HepG2 (cell line): ENCODE data around the gene BRCA2. TPM values are rescaled to one million over a fixed set of nuclear protein-coding genes. Genes with fewer than 3 reads are reported as not detected.

Experiments
- ATAC-seq: fragments of 200-7000 bp; cut with Tn5 transposase; 3 replicates; pipeline ENCODE4 v1.9.1; 2020; ENCODE audit warnings: mild to moderate bottlenecking, moderate library complexity
- BruUV-seq: library from RNA; stranded (reverse); fragments of 400-500 nt; replicated peaks from 2 replicates; lab custom pipeline; 2021; lab: Mats Ljungman, UMichigan
- CTCF ChIA-PET: fragments of 300-600 bp; formaldehyde crosslinking; extraction: SDS; loops from one replicate; lab custom pipeline; 2021; ENCODE audit warnings: low total read pairs, inconsistent platforms, low intra/inter-chr PET ratio; lab: Yijun Ruan, JAX
- POLR2A ChIA-PET: fragments of 350-600 bp; sonication (Branson Sonifier 250); formaldehyde crosslinking; loops from one replicate; lab custom pipeline; 2020; ENCODE audit warnings: antibody characterized with exemption, inconsistent platforms; lab: Yijun Ruan, JAX
- DNase-seq: peaks from one replicate; pipeline ENCODE4 v3.0.0-alpha.2; 2015; ENCODE audit warnings: low spot score
- FAIRE-seq: peaks from 3 replicates; lab custom pipeline; 2011; peaks lifted over from hg19 to GRCh38; lab: Jason Lieb, UNC
- H2AFZ ChIP-seq: one replicate; pipeline ENCODE4 v1.6.1; 2011; ENCODE audit warnings: low read length, inconsistent platforms
- H3K27ac ChIP-seq: fragments of 300-600 bp; 3 replicates; pipeline ENCODE4 v1.8.0; 2011; ENCODE audit warnings: mixed run types, mild to moderate bottlenecking, mixed read lengths, low read length, inconsistent platforms; ENCODE audit not compliant: insufficient read depth; ENCODE audit errors: extremely low read length
- H3K27me3 ChIP-seq, 2 experiments: fragments of 200-600 bp in 1 of 2; 2 replicates in 1 of 2; 3 replicates in 1 of 2; pipeline versions ENCODE4 v1.6.0 to v1.8.0; 2011; ENCODE audit warnings: low read length in 2 of 2, mild to moderate bottlenecking in 2 of 2, moderate library complexity in 2 of 2, inconsistent platforms in 1 of 2; ENCODE audit not compliant: insufficient read depth in 2 of 2, control insufficient read depth in 1 of 2
- H3K36me3 ChIP-seq, 2 experiments: fragments of 200-600 bp in 1 of 2; replicated peaks in 1 of 2; 2 replicates in 1 of 2; 3 replicates in 1 of 2; pipeline versions ENCODE4 v1.5.1 to v1.8.0; 2011; ENCODE audit warnings: low read length in 2 of 2, inconsistent platforms in 1 of 2; ENCODE audit not compliant: insufficient read depth in 2 of 2, control insufficient read depth in 1 of 2
- H3K4me1 ChIP-seq: 2 replicates; pipeline ENCODE4 v1.5.1; 2012; ENCODE audit warnings: low read length, inconsistent platforms; ENCODE audit not compliant: insufficient read depth
- H3K4me2 ChIP-seq: 2 replicates; pipeline ENCODE4 v1.6.0; 2011; ENCODE audit warnings: low read depth, low read length, inconsistent platforms
- H3K4me3 ChIP-seq, 3 experiments: fragments of 200-600 bp in 1 of 3; sonication (generic), shearing (Covaris generic) in 1 of 3; replicated peaks in 1 of 3; 2 replicates each; pipeline ENCODE4 v1.5.1; 2011 to 2016; ENCODE audit warnings: low read length in 3 of 3, inconsistent platforms in 2 of 3, low read depth in 2 of 3, mild to moderate bottlenecking in 2 of 3, control low read depth in 1 of 3, mixed read lengths in 1 of 3; ENCODE audit not compliant: insufficient read depth in 1 of 3
- H3K79me2 ChIP-seq: one replicate; pipeline ENCODE4 v1.6.1; 2011; ENCODE audit warnings: low read length, inconsistent platforms; ENCODE audit not compliant: insufficient read depth
- H3K9ac ChIP-seq: 2 replicates; pipeline ENCODE4 v1.6.0; 2011; ENCODE audit warnings: mild to moderate bottlenecking, low read depth, low read length, inconsistent platforms; ENCODE audit not compliant: insufficient read depth
- H3K9me3 ChIP-seq: 2 replicates; pipeline ENCODE4 v1.5.1; 2012; ENCODE audit warnings: mild to moderate bottlenecking, low read length
- H4K20me1 ChIP-seq: 2 replicates; pipeline ENCODE4 v1.6.0; 2011; ENCODE audit warnings: inconsistent platforms, mild to moderate bottlenecking, low read length, moderate library complexity; ENCODE audit not compliant: insufficient read depth
- GMEB2 ChIP-seq: IDR thresholded peaks from 2 replicates; pipeline ENCODE4 v1.6.1; 2016; ENCODE audit warnings: missing biosample characterization, missing genetic modification reagents, low read depth
- MAFG ChIP-seq: sonication (generic); formaldehyde crosslinking; IDR thresholded peaks from 2 replicates; pipeline ENCODE4 v1.5.1; 2020; ENCODE audit warnings: mild to moderate bottlenecking, missing genetic modification reagents
- NR1H2 ChIP-seq: sonication (generic); formaldehyde crosslinking; IDR thresholded peaks from 2 replicates; pipeline ENCODE4 v1.8.1; 2022; ENCODE audit warnings: low read depth, missing genetic modification reagents, borderline replicate concordance
- RFX1 ChIP-seq: fragments of 450-650 bp; IDR thresholded peaks from 2 replicates; pipeline ENCODE4 v1.6.1; 2017
- ZNF24 ChIP-seq: fragments of 450-650 bp; IDR thresholded peaks from 2 replicates; pipeline ENCODE4 v1.6.1; 2017; ENCODE audit warnings: antibody characterized with exemption, mild to moderate bottlenecking
- ZNF670 ChIP-seq: sonication (generic); formaldehyde crosslinking; IDR thresholded peaks from 2 replicates; pipeline ENCODE4 v1.8.0; 2022; ENCODE audit warnings: mild to moderate bottlenecking, missing genetic modification reagents, borderline replicate concordance
- ZNF672 ChIP-seq: sonication (generic); formaldehyde crosslinking; IDR thresholded peaks from 2 replicates; pipeline ENCODE4 v1.8.1; 2022; ENCODE audit warnings: missing genetic modification reagents
- ZNF678 ChIP-seq: sonication (generic); formaldehyde crosslinking; IDR thresholded peaks from 2 replicates; pipeline ENCODE4 v1.4.0; 2020; ENCODE audit warnings: mild to moderate bottlenecking, missing genetic modification reagents
- ZNF704 ChIP-seq: sonication (generic); formaldehyde crosslinking; IDR thresholded peaks from 2 replicates; pipeline ENCODE4 v1.8.1; 2023; ENCODE audit warnings: mild to moderate bottlenecking, inconsistent platforms, moderate library complexity, missing genetic modification reagents, borderline replicate concordance
- ZSCAN9 ChIP-seq: IDR thresholded peaks from 2 replicates; pipeline ENCODE4 v1.6.1; 2016; ENCODE audit warnings: borderline replicate concordance
- WGBS: methylation state at CpG from one replicate; pipeline ENCODE4 v1.1.6; 2017; ENCODE audit warnings: low lambda C conversion rate; 5-methylcytosine and 5-hydroxymethylcytosine counted together
- in situ Hi-C: cut with HindIII; loops from 2 replicates; pipeline ENCODE4 v1.10.0; 2017; ENCODE audit warnings: low pct_unique_long_range_greater_than_20kb; ENCODE audit not compliant: extremely low pct_ligation_motif_present
- intact Hi-C: fragments of 100-400 bp; cut with micrococcal nuclease; formaldehyde crosslinking; loops from one replicate; pipeline ENCODE4 v1.10.0; 2022; ENCODE audit not compliant: unreplicated experiment
- polyA plus RNA-seq, 8 experiments: library from polyadenylated mRNA; depleted of rRNA in 3 of 8; stranded (reverse) in 7 of 8; unstranded in 1 of 8; fragments of >200 nt; fragmentation: Illumina TruSeq in 4 of 8; extraction: Trizol in 4 of 8; gene quantifications; 2 replicates each; pipeline versions ENCODE4 v1.2.1 to v1.2.3, GENCODE V29; 2011 to 2016; ENCODE audit warnings: low read depth in 4 of 8, missing spikeins in 1 of 8, mixed read lengths in 1 of 8; ENCODE audit not compliant: insufficient read depth in 1 of 8
- total RNA-seq, 5 experiments: library from RNA; depleted of rRNA; stranded (reverse); fragments of >200 nt; fragmentation: Illumina TruSeq; extraction: Trizol; gene quantifications; 2 replicates each; pipeline ENCODE4 v1.2.3, GENCODE V29; 2016; ENCODE audit warnings: low read depth in 1 of 5
- TF ChIP-seq, protein P1 (sequence below): sonication (generic); formaldehyde crosslinking; IDR thresholded peaks from 2 replicates; pipeline ENCODE4 v1.9.0; 2021; ENCODE audit warnings: missing genetic modification reagents, mild to moderate bottlenecking, borderline replicate concordance

The BRCA2 gene
- total and polyA plus RNA-seq, 2 of the 13 experiments (the other 11 are each of a cell fraction or from before 2014, with no cell fraction given) = 3.1 to 24.6 TPM

- TF ChIP-seq ZNF704 (CRISPR knock-in tag) = no peak
These were observed 75.9 kb downstream of the BRCA2 start (continued) for GRCh38 chr13:32391101-32391619.

DNA sequence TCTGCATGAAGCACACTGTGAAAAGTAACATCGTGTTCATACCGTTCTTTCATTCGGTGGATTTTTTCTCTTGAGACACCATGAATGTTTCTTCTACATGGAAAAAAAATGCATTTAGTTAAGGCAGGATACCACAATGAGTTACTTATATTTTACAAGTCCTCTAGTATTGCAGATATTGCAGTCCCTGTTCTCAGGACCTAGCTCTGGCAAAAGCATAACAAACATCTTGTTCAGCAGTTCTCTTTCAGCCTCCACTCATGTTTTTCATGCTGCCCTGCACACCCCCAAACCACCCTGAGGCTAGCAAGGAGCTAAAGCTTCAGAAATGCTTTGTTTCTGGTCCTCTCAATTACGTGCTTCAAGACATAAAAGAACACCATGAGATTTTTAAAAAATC lies 87.8 kb downstream of the BRCA2 start:
- H3K36me3 ChIP-seq = peaks cover under 1 to 10% of the 10 kb centered on the region in 2 experiments
- H3K9ac ChIP-seq = no peak overlapping the region
- no peaks in the 10 kb centered on the region for H3K79me2 ChIP-seq
- POLR2A ChIA-PET = no interaction called here
- H3K4me1 ChIP-seq = peaks cover 3% of the 10 kb centered on the region
- no TSS peak for BruUV-seq
- TF ChIP-seq ZNF670 (CRISPR knock-in tag) (no peak), RFX1 (no peak)
- in situ Hi-C loops = no loop called here
- over 99% methylated on average over 4 of the region's 4 CpGs for WGBS
- no peak for ATAC-seq
- no peaks in the 10 kb centered on the region for H4K20me1 ChIP-seq
- no peak for DNase-seq
- no peaks in the 10 kb centered on the region for H3K9me3 ChIP-seq
- intact Hi-C loops = no loop called here
- no peak overlapping the region for H3K27ac ChIP-seq
- H3K27me3 ChIP-seq = no peaks in the 10 kb centered on the region
- H3K4me2 ChIP-seq = no peak overlapping the region
- no peak overlapping the region for H2AFZ ChIP-seq
- H3K4me3 ChIP-seq = no peak overlapping the region
- no peak for FAIRE-seq
- CTCF ChIA-PET = no interaction called here

DNA sequence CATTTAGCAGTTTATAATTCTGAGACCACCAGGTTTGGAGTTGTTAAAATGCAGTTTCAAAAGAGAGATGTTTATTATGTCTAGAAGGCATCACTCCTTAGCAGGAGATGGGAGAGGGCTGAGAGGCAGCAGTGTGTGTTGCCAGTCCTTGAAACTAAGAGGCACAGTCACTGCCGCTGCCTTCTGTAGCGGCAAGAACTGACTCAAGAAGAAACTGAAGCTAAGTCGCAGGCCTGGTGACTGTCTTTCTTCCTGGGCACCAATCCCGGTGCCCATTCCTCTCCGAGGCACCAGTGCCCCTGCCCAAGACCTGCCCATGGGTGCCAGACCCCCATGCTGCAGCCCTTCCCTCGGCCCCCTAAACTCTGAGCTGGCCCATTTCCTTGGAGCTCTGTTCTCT lies 92.5 kb downstream of the BRCA2 start:
- no peak overlapping the region for H3K27ac ChIP-seq
- WGBS = 94% methylated on average over 4 of the region's 6 CpGs
- H3K79me2 ChIP-seq = no peaks in the 10 kb centered on the region
- H3K4me2 ChIP-seq = no peak overlapping the region
- no peaks in the 10 kb centered on the region for H3K27me3 ChIP-seq
- FAIRE-seq = no peak
- no peaks in the 10 kb centered on the region for H4K20me1 ChIP-seq
- in situ Hi-C loops (no loop called here), intact Hi-C loops (no loop called here)
- H2AFZ ChIP-seq = no peak overlapping the region
- DNase-seq = no peak
- H3K9ac ChIP-seq = no peak overlapping the region
- no peak for ATAC-seq
- H3K36me3 ChIP-seq = peaks cover 0 to 4% of the 10 kb centered on the region in 2 experiments; a peak in 1 of 5 replicates
- CTCF ChIA-PET = no interaction called here
- H3K4me1 ChIP-seq = peaks cover 26% of the 10 kb centered on the region
- no peak overlapping the region for H3K4me3 ChIP-seq
- no TSS peak for BruUV-seq
- H3K9me3 ChIP-seq = no peaks in the 10 kb centered on the region
- POLR2A ChIA-PET = interaction anchor here (1.0 kb wide), 1 partner anchor 153 kb away, joined by 3 read pairs; no protein-coding TSS in a partner anchor
- TF ChIP-seq ZNF678 (no peak), NR1H2 (CRISPR knock-in tag) (no peak), ZNF672 (no peak), ZSCAN9 (CRISPR knock-in tag) (no peak), MAFG (CRISPR knock-in tag) (no peak), GMEB2 (no peak), ZNF24 (no peak)
- TF ChIP-seq, protein P1, sequence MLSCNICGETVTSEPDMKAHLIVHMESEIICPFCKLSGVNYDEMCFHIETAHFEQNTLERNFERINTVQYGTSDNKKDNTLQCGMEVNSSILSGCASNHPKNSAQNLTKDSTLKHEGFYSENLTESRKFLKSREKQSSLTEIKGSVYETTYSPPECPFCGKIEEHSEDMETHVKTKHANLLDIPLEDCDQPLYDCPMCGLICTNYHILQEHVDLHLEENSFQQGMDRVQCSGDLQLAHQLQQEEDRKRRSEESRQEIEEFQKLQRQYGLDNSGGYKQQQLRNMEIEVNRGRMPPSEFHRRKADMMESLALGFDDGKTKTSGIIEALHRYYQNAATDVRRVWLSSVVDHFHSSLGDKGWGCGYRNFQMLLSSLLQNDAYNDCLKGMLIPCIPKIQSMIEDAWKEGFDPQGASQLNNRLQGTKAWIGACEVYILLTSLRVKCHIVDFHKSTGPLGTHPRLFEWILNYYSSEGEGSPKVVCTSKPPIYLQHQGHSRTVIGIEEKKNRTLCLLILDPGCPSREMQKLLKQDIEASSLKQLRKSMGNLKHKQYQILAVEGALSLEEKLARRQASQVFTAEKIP = no peak
